Activated gamma-delta T cell (primary cell): ENCODE measurements around the gene MSANTD7.
A peak's percentile ranks its signal among the peaks of the same experiment; 100 is the strongest.
"Not testable (repeated sequence)": the region's sequence is repeated elsewhere in the genome, so short reads cannot be mapped to it uniquely, and the experiment has no call there.

ENCODE experiments used
- DNase-seq: peaks from one replicate; lab custom pipeline; 2025; lab: John Stamatoyannopoulos, UW
- total RNA-seq, 2 donors: gene quantifications; one replicate each; lab custom pipeline; 2026; lab: John Stamatoyannopoulos, UW

MSANTD7 gene, protein sequence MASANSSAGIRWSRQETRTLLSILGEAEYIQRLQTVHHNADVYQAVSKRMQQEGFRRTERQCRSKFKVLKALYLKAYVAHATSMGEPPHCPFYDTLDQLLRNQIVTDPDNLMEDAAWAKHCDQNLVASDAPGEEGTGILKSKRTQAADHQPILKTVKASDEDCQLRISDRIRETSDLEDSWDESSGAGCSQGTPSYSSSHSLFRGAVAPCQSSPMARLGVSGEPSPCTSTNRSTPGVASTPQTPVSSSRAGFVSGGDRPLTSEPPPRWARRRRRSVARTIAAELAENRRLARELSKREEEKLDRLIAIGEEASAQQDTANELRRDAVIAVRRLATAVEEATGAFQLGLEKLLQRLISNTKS
- 29.2 to 30.1 reads per million in 2 donors for total RNA-seq

DNA sequence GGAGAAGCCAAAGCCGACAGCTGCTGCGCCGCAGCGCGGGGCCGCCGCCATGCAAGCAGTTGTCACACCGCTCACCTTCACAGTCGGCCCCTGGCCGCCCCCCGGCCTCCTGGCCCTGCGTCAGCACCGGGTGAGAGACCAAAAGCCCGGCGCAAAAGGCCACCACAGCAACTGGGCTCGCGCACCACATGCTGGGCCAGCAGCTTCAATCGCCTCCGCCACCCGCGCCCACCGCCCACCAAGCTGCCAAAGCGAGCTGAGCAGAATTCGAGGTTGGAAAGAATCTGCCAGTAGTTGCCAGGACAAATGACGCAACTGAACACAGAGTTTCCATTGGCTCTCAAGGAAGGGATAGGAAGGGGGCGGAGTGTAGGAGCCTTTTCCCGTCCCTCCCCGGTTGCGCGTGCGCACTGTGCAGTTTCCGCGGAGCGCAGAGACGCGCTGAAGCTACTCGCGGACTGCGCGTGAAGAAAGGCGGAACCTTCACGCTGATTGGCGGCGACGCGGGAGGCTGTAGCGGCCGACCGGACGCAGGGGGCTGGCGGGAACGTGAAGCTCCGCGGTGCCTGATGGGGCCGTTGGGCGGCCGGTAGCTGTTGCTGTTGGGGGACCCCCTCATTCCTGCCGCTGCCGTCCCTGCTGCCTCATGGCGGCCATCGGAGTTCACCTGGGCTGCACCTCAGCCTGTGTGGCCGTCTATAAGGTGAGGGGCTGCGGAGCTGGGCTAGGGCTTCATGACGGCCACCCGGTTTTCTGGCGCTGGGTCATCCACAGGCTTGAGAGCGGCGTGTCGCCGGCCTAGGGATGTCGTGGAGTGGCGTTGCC is at the start of gene MSANTD7, which contains the start of the genes CDNF and HSPA14:
MSANTD7 (plus strand) TSS at position 550 of the 825 bp plus-strand sequence. CDS start 3,979 bp downstream, outside the sequence.
CDNF (minus strand) TSS at position 281 of the 825 bp plus-strand sequence; CDS start at position 190, 91 bp downstream.
HSPA14 (plus strand) TSS at position 550 of the 825 bp plus-strand sequence; CDS start at position 647, 97 bp downstream.
- DNase-seq: peak; percentile 99

DNA sequence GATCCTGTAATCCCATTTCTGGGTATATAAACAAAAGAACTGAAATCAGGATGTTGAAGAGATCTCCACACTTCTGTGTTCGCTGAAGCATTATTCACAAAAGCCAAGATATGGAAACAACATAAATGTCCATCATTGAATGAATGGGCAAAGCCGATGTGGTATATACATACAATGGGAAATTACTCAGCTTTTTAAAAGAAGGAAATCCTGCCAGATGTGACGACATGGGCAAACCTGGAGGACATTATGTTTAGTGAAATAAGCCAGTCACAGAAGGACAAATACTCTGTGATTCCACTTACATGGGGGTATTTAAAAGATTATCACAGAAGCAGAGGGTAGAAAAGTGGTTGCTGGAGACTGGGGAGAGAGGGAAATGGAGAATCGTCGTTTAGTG is 39.5 kb upstream of the MSANTD7 start:
- DNase-seq: no peak

DNA sequence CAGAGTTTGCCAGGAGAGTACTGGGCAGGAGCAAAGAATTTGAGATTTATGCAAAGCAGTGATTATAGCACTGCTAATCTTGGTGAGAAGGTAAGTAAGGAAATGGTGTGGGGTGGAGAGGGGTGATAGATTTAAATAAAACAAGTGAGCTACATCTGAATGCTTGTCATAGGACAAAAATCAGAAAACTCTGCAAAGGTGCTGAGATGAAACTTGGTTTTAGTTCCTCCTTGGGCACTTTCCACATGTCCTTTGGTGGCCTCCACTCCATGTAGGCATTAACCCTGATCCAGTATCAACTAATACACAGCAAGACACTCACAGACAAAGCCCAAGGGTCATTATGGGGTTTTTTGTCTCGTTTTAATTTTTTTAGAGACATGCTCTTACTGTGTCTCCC is 37.7 kb upstream of the MSANTD7 start:
- DNase-seq: no peak

DNA sequence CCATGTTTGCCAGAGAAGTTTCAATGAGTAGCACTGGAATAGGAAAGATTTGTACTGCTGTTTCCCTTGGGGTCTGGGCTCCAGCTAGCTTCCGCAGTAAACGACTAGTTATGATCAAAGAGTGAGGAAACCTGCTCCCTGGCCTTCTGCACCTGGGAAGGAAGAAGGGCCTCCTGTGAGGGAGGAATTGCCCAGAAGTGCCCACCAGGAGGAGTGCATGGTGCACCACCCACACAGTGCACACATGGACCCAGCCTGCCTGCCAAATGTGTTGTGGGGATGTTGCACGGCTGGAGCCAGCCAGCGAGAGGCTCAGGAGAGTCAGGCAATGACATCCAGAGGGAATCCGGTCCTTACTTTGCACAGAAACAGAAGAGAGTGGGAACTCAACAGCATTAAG is 36.4 kb upstream of the MSANTD7 start:
- DNase-seq: no peak

DNA sequence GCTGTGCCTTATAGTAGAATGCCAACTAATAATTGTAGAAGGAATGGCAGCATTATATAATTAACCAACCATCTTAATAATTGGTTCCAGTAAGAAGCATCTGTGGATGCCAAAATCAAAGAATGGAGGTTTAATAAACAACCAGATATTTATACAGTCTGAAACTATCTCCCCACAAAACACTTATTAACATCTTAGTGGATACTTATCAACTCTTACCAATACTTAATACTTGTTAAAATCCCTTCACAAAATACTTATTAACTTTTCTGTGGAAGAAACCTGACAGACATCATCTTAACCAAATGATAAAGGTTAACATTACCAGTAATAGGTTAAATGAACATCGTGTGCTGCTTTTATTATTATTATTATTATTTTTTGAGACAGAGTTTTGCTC is 34.3 kb upstream of the MSANTD7 start:
- DNase-seq: no peak

DNA sequence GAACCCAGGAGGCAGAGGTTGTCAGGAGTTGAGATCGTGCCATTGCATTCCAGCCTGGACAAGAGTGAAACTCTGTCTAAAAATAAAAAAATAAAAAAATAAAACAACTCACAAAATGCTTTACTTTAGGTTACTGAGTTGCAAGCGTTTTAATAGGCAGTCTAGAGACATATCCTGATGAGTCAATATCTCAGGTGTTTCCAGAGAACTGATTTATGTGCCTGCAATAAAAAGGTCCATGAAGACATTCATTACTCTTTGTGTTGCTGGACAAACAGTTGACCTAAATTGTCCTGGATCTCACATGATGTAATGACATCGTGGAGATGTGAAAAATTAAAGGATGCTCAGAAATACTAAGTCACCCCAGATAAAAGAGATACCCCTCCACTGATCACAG is 31.8 kb upstream of the MSANTD7 start:
- DNase-seq: no peak

DNA sequence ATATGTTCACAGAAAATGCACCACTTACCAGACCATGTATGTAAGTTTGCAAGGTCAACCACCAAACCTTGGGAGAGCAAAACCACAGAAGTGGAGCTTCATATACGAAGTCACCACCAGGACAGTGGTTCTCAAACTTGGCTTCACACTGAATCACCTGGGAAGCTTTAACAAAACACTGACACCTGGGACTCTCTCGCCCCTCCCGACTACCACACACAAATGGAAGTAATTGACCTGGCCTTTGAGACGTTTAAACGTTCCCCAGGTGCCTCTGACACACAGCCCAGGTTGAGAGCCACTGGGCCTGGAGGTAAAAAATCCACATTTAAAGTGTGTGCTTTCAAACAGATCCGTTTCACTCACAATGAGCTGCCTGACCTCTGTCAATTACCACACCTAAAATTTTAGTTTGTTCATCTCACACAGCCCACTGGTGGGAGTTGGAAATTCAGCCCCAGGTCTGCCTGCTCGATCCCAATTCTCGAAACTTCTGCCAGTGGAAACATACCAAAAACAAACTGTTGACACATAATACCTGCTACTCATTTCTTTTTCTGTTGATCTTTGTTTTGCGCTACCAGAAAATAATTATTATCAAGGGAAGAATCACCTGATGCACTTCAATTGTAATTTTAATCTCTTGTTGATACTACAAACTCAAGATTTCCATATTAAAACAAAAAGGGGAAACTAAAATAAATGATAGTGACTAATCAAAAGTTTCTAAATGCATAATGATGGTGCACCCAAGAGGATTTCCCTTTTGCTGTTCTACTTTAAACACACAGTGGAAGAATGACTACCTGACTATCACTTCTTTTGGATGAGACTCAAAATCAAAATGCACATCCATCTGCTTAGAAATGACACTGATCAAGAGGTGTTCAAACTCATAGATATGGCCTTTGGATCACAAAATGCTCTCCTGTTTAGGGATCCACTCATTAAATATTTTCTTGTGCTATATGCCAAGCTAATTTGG is 26.8 kb upstream of the MSANTD7 start:
- DNase-seq: no peak

DNA sequence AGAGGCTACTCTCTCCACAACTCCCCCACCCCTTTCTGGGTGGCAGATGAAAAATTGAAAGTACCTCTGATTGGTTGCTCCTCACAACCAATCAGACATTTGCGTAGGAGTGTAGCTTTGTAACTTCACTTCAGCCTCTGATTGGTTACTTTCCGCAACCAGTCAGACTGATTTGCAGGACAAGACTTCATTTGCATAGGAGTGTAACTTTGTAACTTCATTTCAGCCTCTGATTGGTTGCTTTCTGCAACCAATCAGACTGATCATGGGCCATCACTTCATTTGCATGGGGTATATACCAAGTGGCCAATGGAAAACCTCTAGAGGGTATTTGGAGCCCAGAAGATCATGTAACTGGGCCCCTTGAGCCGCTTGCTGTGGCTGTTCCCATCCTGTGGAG is 25.8 kb upstream of the MSANTD7 start:
- no peak for DNase-seq

DNA sequence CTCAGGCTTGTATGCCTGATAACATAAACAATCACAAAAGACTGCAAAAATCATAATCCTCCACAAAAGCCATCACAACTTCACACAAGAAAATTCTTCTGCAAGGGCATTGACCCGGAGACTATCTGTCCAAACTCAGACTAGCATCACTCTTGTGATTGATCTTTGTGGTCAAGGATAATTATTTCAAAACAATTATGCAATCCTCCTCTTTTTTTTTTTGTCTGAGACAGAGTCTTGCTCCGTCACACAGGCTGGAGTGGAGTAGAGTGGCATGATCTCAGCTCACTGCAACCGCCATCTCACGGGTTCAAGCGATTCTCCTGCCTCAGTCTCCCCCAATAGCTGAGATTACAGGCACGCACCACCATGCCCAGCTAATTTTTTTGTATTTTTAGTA is 22.4 kb upstream of the MSANTD7 start:
- no peak for DNase-seq

DNA sequence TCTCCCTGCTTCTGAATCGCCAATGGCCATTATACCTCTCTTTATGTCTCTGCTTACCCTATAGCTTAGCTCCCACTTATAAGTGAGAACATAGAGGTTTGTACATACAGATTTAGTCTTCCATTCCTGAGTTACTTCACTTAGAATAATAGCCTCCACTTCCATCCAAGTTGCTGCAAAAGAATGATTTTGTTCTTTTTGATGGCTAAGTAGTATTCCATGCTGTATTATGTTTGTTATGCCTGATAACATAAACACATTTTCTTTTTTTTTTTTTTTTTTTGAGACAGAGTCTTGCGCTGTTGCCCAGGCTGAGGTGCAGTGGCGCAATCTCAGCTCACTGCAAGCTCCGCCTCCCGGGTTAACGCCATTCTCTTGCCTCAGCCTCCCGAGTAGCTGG is 21.4 kb upstream of the MSANTD7 start:
- DNase-seq: not testable (repeated sequence)

DNA sequence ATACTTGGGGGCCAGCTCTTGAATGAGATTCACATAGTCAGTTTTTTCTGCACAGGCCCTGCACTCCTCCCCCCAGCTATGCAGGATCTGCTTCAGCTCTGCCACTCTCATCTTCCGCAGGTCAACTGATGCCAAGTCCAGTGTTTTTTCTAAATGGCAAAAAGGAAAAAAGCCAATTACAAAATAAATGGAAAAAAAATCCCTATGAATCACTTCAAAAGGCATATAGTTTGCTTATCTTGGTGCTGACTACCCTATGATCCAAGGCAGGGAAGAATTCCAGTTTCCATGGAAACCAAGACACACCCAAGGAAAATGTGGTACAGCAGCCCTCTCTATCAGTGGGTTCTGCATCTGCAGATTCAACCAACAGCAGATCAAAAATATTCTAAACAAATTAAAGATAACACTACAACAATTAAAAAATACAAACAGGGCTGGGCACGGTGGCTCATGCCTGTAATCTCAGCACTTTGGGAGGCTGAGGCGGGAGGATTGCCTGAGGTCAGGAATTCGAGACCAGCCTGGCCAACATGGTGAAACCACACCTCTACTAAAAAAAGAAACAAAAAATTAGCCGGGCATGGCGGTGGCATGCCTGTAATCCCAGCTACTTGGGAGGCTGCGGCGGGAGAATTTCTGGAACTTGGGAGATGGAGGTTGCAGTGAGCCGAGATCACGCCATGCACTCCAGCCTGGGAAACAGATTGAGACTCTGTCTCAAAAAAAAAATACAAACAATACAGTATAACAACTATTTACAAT is 17.9 kb upstream of the MSANTD7 start:
- no peak for DNase-seq

DNA sequence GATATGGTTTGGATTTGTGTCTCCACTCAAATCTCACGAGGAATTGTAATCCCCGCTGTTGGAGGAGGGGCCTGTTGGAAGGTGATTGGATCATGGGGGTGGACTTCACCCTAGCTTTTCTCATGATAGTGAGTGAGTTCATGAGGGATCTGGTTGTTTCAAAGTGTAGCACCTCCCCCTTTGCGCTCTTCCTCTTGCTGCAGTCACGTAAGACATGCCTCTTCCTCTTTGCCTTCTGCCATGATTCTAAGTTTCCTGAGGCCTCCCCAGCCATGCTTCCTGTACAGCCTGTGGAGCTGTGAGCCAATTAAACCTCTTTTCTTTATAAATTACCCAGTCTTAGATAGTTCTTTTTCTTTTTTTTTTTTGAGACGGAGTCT is 17.3 kb upstream of the MSANTD7 start:
- DNase-seq: no peak

DNA sequence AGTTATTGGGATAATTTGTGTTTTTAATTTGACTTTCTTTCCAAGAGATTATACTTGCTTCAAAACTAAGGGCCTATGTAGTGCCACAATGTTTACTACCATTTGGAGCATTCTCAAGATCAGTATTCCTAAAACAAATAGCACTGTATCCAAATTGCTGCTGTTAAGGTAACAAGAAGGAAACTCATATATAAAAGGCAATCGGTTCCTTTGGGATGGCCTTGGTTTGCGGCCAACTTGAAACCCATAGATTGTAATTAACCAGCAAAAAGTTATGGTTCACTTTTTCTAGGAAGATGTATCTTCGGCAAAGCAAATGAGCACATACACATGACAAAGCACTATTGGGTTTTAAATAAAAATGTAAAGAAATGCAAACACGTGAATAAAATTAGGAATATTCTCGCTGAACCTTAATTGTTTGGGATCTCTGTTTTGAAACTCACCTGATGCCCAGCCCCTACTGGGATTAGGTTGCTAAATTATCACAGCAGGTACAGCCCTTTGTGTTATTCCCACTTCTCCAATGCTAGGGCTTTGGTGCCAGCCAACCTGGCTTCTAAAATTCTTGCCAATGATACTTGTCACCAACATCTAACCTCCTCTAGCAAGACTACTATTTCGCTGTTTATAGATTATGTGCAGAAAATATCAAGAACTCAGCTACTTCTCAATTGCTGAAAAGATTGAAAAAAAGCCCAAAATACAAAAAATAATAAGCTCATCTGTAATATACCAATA is 16.3 kb upstream of the MSANTD7 start:
- no peak for DNase-seq

DNA sequence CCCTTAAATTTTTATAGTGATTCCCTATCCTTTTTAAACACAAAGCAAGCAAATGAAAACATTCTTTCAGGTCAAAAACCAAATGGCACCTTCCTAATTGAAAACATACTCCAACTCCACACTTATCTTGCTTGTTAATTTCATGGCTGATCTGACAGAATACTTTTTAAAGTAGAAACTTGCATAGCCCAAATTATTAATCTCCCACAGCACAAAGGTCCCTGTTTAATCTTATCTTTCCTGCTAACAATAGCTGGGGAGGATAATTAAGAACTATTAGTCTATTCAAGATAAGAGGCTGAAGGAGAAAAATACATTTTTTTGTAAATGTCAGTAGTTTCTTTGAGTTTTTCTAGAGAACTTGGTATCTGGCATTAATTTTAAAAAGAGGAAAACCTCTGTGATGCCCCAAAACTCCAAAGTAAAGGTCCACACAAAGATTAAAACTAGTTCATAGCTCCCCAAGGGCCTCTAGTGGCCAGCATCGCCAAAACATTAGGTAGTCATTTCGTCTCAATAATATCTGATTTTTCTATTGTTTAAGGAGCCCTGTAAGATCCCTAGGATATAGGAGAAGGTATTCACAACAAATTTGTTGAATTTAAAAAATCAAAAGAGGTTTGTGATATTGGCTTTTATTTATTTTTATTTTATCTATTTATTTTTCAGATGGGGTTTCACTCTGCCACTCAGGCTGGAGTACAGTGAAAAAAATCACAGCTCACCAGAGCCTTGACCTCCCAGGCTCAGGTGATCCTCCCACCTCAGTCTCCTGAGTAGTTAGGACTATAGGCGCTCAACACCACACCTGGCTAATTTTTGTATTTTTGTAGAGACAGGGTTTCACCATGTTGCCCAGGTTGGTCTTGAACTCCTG is 15.0 kb upstream of the MSANTD7 start:
- no peak for DNase-seq

DNA sequence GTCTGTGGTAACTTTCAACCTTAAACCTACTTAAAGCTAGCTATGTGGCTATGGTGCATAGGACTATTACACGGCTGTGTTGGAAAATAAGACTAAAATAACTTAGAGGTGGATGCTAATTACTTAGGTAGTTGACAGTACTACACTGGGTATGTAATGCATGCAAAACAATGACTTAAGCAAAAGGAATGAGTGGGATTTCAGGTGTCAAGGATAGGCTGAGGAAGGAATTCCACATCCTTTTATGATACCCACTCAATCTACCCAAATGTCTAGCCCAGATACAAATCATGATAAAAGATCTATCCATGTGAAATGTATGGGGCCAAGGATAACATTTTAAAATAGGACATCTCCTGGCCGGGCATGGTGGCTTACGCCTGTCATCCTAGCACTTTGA is 14.1 kb upstream of the MSANTD7 start:
- no peak for DNase-seq

DNA sequence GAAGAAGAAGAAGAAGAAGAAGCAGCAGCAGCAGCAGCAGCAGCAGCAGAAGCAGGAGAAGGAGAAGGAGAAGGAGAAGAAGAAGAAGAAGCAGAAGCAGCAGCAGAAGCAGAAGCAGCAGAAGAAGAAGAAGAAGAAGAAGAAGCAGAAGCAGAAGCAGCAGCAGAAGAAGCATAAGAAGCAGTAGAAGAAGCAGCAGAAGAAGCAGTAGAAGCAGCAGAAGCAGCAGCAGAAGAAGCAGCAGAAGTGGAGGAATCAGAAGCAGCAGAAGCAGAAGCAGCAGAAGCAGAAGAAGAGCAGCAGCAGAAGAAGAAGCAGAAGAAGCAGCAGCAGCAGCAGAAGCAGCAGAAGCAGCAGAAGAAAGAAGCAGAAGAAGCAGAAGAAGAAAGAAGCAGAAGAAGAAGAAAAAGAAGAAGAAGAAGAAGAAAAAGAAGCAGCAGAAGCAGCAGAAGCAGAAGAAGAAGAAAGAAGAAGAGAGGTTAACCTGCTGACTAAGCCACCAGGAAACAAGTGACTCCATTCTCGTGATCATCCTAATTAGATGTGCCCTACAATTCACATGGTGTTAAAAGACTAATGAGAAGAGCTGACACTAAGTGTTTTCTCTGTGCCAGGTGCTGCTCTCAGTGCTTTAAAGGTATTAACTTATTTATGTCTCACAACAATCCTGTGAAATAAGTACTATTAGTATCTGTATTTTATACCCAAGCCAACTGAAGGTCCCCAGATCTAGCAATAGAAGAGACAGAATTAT is 11.9 kb upstream of the MSANTD7 start:
- DNase-seq: no peak

DNA sequence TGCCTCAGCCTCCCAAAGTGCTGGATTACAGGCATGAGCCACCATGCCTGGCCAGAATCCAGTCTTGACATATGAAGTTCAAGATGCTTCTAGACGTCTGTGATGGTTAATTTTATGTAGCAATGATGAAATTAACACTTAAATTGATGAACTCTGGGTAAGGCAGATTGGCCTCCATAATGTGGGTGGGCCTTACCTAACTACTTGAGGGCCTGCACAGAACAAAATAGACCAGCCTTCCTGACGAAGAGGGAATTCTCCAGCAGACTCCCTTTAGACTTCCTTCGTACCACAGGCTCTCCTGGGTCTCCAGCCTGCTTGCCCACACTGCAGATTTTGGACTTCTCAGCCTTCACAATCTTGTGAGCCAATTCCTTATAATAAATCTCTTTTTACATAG is 5.0 kb upstream of the MSANTD7 start:
- DNase-seq: no peak

DNA sequence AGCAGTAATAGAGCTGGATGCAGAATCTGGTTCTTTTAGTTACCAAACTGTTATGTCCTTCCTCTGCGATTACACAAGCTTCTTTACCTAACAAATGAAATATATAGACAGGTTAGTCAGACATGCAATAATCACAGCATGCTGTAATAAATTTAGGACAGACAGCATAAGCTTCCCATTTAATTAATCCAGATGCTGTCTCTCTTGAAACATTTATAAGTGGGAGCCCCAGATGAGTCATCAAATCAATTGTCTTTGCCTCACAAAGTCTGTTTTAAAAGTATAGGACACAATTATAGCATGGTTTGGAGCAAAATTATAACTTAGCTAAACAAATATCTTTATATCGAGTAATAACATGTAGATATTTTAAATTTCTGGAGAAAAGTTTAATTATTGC is 1.9 kb upstream of the MSANTD7 start:
- no peak for DNase-seq
